ENCODE results near the gene TMEM140.

DNA sequence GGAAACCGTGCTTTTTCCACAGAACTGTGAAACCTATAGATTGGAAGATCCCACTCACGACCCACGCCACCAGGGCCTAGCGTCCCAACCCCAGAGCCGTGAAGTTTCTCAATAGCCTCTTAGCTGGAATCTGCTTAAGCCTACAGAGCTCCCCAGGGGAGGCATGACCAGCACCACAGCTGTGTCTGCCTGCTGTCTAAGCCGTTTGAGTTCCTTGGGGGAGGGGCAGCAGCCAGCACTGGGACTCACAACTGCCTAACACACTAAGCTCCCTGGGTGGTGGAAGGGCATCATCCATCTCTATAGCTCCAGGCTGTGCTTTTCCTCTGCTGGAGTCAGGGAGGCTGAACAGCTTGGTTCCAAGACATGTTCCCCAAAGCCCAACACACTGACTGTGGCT lies 26.0 kb upstream of the TMEM140 start:
- TF ChIP-seq, protein P1, sequence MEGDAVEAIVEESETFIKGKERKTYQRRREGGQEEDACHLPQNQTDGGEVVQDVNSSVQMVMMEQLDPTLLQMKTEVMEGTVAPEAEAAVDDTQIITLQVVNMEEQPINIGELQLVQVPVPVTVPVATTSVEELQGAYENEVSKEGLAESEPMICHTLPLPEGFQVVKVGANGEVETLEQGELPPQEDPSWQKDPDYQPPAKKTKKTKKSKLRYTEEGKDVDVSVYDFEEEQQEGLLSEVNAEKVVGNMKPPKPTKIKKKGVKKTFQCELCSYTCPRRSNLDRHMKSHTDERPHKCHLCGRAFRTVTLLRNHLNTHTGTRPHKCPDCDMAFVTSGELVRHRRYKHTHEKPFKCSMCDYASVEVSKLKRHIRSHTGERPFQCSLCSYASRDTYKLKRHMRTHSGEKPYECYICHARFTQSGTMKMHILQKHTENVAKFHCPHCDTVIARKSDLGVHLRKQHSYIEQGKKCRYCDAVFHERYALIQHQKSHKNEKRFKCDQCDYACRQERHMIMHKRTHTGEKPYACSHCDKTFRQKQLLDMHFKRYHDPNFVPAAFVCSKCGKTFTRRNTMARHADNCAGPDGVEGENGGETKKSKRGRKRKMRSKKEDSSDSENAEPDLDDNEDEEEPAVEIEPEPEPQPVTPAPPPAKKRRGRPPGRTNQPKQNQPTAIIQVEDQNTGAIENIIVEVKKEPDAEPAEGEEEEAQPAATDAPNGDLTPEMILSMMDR (IDR thresholded peaks at IDR 0.05), result no peak
- TF ChIP-seq POLR2A (IDR thresholded peaks at IDR 0.05), result no peak
